Activated CD8-positive, alpha-beta memory T cell treated with anti-CD3 and anti-CD28 coated beads for 36 hours (primary cell): ENCODE data around the gene XXYLT1. TPM values are rescaled to one million over a fixed set of nuclear protein-coding genes. Genes with fewer than 3 reads are reported as not detected.

Source experiments
- CTCF ChIA-PET: fragments of 350-600 bp; sonication (Branson Sonifier 250); formaldehyde crosslinking; loops from one replicate; lab custom pipeline; 2021; ENCODE audit warnings: antibody characterized with exemption; lab: Charles Lee
- POLR2A ChIA-PET: fragments of 350-600 bp; sonication (Branson Sonifier 250); formaldehyde crosslinking; loops from one replicate; lab custom pipeline; 2021; ENCODE audit warnings: antibody characterized with exemption; lab: Charles Lee
- total RNA-seq, 2 experiments: library from RNA; stranded (reverse); gene quantifications; one replicate each; pipeline ENCODE4 v1.2.3, GENCODE V29; 2021

Gene XXYLT1
- total RNA-seq, 2 experiments from 2014 or later = 9.1 to 9.3 TPM

DNA sequence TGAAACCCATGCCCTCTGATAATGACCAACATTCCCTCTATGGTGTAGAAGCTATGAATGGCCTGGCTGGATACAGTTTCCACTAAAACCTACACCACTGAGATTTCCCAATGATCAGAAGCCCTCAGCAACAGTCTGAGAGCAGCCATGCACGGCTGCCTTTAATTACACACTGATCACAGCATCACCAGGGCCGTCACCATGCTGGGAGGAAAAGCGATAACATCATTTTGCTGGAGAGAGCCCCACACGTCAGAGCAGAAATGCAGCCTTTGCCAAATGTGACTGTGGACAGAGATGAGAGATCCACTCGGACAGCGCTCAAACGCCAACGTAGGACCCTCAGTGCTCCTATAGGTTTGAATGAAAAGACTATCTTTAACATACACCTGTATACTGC, 135.0 kb downstream of the XXYLT1 start:
- ChIA-PET CTCF (no interaction called here), POLR2A (no interaction called here)

DNA sequence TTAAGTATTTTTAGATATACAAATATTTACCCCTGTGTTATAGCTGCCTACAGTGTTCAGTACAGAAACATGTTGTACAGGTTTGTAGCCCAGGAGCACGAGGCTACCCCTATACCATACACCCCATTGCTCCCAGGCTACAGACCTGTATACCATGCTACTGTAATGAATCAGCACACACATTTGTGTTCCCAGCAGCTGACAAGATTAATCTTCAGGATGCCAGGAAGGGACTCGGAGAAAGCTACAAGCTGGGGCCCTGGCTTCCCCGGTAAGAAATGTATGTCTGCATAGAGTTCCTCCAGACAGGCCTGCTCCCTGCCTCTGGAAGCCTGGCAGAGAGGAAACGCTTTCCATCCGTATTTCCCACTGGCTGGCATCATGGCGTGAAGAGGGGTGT, 136.5 kb downstream of the XXYLT1 start:
- POLR2A ChIA-PET = no interaction called here

DNA sequence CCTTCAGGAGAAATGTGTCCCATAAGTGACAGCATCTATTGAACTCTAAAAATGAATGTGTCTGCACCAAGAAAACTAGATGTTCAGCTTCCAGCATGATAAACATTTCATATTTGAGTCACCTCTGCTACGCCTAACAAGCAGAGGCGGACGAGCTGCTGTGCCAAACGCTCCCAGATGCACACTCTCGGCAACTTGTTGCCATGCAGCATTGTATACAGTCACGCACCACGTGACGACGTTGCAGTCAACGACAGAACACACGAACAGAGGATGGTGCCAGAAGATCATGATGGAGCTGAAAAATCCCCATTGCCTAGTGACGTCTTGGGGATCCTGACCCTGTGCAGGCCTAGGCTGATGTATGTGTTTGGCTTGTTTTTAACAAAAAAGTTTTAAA, 137.5 kb downstream of the XXYLT1 start:
- CTCF ChIA-PET = interaction anchor here (0.6 kb wide), 2 partner anchors 12 to 665 kb away, joined by 3 read pairs; no protein-coding TSS in a partner anchor
- POLR2A ChIA-PET = no interaction called here

More for the DNA sequence above, 136.5 kb downstream of the XXYLT1 start:
- CTCF ChIA-PET = interaction anchor here (0.9 kb wide), 1 partner anchor 124 kb away, joined by 4 read pairs; no protein-coding TSS in a partner anchor

DNA sequence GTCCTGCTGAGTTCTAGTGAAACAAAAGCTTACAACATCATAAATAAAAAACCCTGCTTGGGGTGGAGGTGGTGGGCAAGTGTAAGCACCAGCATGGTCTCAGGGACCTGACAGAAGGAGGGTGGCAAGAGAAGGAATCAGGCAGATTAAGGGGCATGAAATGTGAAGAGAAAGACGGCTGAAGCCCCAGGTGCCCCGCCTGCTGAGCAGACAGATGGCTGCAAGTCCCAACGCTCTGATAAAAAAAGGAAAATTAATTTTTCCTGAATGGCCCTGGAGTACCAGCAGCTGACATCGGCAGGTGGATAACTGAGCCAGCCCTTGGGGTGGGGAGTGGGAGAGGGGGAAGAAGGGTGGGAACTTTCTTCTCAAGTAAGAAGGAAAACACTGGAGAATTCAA, 137.9 kb downstream of the XXYLT1 start:
- ChIA-PET POLR2A (no interaction called here), CTCF (interaction anchor here (0.6 kb wide), 1 partner anchor 665 kb away, joined by 3 read pairs; no protein-coding TSS in a partner anchor)

DNA sequence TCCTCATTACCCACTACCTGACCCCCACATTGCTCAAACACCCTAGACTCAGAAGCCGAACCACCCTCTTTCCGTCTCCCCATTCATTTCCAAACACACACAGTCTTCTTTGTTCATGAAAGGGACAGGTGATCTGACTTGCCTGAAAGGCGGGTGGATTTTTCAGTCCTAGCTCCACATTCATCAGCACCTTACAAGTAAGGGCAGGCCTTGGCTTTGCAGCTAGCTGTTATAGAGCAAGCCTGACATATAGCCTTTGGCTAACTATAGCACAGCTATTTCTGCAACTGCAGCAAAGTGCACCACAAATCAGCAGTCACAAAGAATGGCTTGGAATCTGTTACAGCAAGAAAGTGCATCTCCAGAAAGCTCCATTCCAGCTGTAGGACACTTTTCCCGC, 139.8 kb downstream of the XXYLT1 start:
- POLR2A ChIA-PET = no interaction called here
- CTCF ChIA-PET = interaction anchor here (1.1 to 1.4 kb wide), 2 partner anchors 9 to 443 kb away, joined by 3 read pairs; no protein-coding TSS in a partner anchor

DNA sequence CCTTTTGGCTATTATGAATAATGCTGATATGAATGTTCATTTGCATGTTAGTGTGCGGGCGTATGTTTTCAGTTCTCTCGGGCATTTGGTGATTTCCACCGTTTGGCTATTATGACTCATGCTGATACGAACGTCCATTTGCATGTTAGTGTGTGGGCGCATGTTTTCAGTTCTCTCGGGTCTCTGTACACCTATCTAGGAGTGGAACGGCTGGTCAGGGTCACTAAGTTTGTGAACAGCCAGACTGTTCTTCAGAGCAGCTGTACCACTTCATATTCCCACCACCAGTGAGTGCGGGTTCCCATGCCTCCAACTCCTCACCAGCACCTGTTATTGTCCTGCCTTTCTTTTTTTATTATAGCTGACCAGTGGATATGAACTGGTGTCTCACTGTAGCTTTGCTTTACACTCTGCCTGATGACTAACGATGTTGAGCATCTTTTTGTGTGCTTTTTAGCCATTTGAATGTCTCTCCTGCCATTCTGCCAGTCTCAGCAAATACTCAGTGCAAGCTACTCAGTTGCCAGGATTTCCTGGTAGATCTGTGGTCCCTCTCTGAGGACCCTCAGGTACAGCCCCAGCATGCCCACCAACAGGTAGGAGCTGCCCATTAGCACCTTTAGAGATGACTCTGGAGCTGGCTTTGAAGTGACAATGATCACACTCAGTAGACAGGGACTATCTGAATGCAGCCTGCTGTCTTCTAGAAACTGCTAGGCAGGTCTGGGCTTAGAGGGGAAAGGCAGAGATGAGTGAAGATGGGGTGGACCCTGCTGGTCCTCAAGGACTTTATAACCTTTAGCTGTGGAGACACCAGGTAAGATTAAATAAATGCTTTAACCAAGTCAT, 141.1 kb downstream of the XXYLT1 start:
- CTCF ChIA-PET = interaction anchor here (1.1 to 1.4 kb wide), 2 partner anchors 8 to 442 kb away, joined by 3 read pairs; no protein-coding TSS in a partner anchor

DNA sequence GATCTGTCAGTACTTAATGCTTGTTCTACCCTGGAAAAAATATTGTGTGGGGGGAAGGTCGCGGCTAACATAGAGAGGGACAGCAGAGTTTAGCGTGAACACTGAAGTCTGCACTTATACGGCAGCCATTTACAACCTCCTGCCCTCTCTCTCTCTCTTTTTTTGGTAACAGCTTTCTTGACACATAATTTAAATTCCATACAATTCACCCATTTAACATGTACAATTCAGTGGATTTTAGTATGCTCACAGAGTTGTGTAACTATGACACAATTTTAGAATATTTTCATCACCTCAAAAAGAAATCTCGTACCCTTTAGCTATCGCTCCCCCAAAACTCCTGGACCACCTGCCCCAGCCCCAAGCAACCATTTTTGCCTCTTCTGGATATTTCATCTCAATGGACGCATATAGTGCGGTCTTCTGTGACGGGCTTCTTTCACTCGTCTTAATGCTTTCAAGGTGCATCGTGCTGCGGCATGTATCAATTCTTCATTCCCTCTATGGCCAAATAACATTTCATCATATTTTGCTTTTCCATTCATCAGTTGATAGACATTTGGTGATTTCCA, 141.8 kb downstream of the XXYLT1 start:
- ChIA-PET CTCF (interaction anchor here (0.8 to 1.5 kb wide), 2 partner anchors 33 to 140 kb away, joined by 3 to 4 read pairs; no protein-coding TSS in a partner anchor), POLR2A (no interaction called here)

More for the DNA sequence above, 141.1 kb downstream of the XXYLT1 start:
- POLR2A ChIA-PET = no interaction called here

DNA sequence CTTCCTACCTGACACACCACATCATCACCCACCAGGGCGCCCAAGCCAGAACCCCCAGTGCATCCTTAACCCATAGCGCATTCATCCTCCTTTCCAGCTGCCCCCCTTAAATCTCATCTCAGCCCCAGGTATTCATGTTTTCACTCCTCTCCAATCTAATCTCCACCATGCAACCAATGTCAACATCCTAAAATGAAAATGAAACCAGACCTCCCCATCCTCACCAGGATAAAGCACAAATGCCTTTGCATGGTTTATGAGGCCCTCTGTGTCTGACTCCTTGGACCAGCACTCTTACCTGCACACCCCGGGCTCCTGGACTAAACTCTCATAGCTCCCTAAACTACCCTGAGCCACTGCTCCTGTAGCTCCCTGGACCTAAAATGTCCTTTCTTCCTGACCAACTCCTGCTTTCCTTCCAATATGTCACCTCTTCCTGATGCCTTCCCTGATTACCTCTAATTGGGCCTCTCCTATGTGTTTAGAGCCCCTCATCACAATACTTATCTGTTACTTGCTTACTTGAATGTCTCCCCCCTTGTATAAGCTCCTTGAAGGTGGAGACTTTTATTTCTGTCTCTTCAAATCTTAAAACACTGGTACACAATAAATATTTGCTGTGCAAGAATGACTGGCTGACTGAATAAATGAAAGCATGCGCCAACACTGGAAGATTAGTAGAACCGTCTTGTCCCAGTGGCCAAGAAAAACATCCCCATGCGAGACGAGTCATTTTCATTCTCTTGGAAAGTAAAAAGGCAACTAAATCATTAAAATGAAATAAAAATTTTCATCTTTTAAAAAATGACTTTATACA, 142.5 kb downstream of the XXYLT1 start:
- CTCF ChIA-PET = interaction anchor here (0.8 to 1.5 kb wide), 3 partner anchors 22 to 141 kb away, joined by 3 to 4 read pairs (median 3); no protein-coding TSS in a partner anchor
- POLR2A ChIA-PET = no interaction called here

DNA sequence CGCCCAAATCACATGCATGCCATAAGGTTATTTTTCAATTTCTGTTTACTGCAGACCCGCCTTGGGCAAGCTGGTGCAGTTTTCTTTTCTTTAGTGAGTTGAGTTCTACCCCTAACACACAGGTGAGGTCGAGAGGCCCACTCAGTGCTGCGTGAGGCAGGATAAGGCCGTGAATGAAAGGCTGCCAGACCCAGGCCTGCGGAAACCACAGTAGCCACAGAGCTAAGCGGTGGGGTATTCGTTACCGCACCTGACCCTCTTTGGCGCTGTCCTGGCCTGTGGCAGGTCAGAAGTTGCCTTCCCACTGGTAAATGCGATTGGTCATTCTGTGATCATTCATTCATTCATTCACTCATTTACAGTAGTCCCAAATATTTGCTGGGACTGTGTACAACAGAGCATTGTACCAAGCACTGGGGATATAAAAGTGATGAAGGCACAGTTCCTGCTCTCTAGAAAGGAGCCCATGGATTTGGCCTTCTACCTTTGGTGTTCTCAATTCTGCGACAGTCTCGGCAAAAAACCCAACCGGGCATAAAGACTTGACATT, 144.8 kb downstream of the XXYLT1 start:
- POLR2A ChIA-PET = no interaction called here
- CTCF ChIA-PET = interaction anchor here (1.0 kb wide), 1 partner anchor 444 kb away, joined by 3 read pairs; no protein-coding TSS in a partner anchor

DNA sequence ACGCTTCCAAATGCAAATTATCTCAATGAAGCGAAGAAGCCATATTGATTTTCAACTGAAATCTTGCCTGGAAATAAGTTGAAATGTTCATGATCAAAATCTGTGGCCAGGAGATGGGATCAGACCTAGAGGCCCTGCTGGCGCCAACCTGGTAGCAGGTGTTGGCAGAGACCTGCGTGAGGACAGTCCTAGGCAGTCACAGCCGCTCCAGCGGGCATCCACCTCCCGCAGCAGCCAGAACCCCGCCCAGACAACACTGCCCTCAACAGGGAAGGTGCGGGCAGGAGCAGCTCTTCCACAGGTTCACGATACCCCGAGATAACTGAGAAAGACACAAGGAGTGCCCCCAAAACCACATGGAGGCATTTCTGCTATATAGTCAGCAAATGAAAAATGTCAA, 145.3 kb downstream of the XXYLT1 start:
- CTCF ChIA-PET = interaction anchor here (1.0 kb wide), 1 partner anchor 443 kb away, joined by 3 read pairs; no protein-coding TSS in a partner anchor
- POLR2A ChIA-PET = no interaction called here

DNA sequence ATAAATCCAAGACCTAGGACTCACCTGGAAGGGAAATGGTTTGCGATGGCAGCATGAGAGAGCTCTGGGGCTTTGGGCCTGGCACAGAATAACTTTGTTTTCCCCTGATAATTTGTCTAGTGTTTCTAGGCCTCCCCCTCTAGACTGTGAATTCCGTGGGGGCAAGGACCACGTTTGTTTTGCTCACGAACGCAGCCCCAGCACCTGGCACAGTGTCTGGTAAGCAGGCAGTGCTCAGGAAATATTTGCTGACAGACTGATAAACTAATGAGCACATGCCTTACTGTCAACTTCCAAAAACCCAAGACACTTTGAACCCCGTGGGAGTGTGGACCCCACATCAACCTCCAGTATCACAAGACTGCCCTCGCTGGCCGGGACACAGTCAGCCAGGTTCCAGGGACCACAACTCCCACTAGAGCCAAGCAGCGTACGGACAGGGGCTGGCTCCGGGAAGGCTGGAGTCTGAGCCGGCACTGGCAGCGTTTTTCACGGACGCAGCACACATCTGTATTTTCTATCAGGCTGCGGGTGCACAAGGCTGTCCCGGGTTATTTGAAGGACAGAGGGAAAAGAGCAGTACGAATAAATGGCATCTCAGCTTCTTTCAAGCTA, 146.5 kb downstream of the XXYLT1 start:
- ChIA-PET CTCF (no interaction called here), POLR2A (no interaction called here)

DNA sequence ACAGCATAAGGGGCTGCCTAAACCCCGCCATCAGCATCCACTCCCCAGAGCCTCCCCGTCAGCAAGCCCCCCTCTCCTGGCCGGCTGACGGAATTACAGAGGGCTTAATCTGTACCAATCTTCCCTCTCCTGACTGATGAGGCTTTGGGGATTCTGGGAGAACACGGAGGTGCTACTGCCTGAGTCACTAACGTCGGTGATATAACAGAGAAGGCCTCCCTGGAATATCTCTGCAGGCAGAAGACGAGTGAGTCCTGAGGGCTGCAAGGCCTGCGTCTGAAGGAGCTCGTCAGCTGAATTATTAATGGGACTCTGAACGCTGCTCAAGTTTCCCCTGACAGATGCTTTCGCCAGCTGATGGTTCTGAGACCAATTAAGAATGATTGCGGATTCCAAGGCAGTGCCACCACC, 147.7 kb downstream of the XXYLT1 start:
- POLR2A ChIA-PET = no interaction called here
- CTCF ChIA-PET = no interaction called here

DNA sequence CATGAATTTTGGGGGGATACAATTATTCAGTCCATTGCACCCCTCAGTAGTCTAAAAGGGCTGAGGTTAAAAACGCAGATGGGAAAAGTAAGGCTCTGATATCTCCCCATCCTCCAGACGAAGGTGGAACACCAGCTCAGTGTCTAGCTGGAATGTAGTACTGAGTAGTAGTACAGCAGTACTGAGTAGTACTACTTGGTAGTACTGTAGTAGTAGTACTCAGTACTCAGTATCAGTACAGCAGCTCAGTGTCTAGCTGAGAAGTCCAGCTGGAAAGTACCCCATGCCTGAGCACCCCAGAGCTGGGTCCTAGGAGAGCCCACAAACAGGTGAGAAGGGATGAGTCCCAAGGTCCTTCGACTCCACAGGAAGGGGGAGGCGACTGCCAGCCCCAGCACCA, 148.7 kb downstream of the XXYLT1 start:
- POLR2A ChIA-PET = no interaction called here
- CTCF ChIA-PET = interaction anchor here (0.7 to 2.6 kb wide), 2 partner anchors 8 to 16 kb away, joined by 3 to 9 read pairs; no protein-coding TSS in a partner anchor

DNA sequence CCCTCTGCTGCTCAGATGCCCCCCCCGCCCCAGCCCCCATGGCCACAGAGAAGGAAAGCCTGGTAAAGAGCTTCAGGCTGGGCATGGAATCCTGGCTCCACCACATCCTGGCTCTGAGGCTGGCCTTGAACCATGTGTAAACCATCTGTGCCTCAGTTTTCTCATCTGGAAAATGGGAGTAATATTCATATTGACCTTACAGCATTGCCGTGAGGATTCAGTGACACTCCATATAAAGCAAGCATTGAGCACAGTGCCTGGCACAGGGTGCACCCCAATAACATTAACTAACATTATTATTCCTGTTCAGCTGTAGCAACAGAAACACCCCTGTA, 150.7 kb downstream of the XXYLT1 start:
- ChIA-PET CTCF (interaction anchor here (2.6 kb wide), 1 partner anchor 13 kb away, joined by 9 read pairs; no protein-coding TSS in a partner anchor), POLR2A (no interaction called here)

DNA sequence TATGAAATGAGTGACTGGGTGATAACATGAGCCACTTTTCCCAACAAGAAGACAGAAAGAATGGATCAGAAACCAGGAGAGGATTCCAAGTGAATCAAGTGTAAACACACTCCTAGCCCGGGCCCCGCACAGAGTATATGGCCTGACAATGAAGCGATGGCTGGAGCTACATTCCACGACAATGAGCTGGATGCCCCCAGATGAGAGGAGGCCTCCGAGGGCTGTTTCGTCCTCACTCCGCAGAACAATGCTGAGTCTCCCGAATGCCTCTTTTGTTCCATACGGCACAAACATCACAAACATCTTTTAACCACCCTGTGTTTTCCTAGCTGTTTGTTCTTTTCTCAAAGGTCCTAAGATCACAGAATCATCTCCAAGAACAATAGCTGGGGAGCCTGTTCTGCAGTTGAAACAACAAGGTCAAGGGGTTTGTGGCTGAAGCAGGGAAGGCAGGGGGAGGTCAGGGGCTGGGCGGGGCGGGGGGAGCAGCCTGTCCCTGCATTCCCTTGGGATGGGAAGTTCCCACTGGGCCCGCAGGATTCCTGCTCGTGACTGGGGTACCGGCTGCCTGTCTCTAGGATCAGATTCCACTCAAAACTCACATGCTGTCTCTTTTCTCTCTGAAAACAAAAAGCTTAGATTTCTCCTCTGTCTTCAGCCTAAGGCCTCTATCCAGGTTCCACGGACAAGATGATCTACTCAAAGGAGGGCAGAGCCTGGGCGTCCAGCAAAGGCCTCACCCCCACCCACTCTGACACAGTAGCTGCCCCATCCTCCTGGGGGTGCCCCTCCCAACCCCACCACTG, 151.3 kb downstream of the XXYLT1 start:
- ChIA-PET CTCF (interaction anchor here (2.6 kb wide), 1 partner anchor 13 kb away, joined by 9 read pairs; no protein-coding TSS in a partner anchor), POLR2A (interaction anchor here (0.7 kb wide), 1 partner anchor 377 kb away, joined by 8 read pairs; no protein-coding TSS in a partner anchor)

DNA sequence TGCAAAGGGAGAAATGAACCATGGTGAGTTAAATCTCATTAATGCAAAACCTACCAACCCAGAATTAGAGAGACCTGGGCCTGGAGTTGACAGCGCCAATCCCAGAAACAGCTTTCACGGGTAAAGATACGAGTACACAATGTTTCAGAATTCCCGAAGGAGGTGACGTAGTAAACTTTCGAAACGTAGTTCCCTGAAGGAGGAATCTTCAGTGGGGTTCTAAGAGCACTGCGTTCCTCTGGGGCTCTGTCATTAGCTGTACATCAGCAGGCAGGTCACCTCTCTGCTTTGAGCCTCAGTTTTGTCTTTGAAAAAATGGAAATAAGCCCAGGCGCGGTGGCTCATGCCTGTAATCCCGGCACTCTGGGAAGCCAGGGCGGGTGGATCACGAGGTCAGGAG, 152.3 kb downstream of the XXYLT1 start:
- POLR2A ChIA-PET = no interaction called here
- CTCF ChIA-PET = interaction anchor here (1.1 kb wide), 1 partner anchor 436 kb away, joined by 3 read pairs; no protein-coding TSS in a partner anchor

DNA sequence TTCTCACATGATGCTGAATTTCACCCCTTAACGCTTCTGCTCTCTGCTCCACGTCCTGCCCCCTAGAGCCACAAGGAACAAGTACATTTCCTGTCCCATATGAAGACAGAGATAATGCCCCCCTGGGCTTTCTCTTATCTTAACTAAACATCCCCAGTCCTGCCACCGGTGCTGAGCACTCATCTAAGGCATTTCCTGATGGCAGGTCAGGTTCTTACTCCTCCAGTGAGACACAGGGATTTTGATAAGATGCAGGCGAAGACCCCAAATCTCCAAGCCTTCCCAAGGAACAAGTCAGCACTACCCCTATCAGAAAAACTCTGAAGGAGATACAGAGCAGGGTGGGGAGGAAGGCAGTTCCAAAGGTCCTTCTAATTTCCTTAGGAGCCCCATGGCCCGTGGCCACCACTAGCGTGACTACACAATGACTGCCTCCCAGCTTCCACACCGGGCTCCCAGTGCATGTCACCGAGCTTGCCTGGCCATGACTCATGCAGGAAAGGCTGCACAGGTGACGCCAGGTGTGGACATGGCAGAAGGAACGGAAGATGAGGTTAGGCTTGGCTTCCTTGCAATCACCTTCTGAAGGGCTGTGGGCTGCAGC, 152.9 kb downstream of the XXYLT1 start:
- POLR2A ChIA-PET = no interaction called here
- CTCF ChIA-PET = interaction anchor here (1.1 kb wide), 1 partner anchor 436 kb away, joined by 3 read pairs; no protein-coding TSS in a partner anchor
